K562 (cell line): ENCODE measurements around the gene MEI4.

Source experiments
- ZBTB7A ChIP-seq: IDR thresholded peaks from 2 replicates; pipeline ENCODE4 v1.6.1; 2011; ENCODE audit warnings: low read depth, mild to moderate bottlenecking, low read length, moderate library complexity, borderline replicate concordance; ENCODE audit not compliant: control insufficient read depth
- TF ChIP-seq, protein P1 (sequence below): IDR thresholded peaks from 2 replicates; pipeline ENCODE4 v1.6.1; 2016; ENCODE audit warnings: missing genetic modification characterization, missing compliant biosample characterization

- TF ChIP-seq, protein P1, sequence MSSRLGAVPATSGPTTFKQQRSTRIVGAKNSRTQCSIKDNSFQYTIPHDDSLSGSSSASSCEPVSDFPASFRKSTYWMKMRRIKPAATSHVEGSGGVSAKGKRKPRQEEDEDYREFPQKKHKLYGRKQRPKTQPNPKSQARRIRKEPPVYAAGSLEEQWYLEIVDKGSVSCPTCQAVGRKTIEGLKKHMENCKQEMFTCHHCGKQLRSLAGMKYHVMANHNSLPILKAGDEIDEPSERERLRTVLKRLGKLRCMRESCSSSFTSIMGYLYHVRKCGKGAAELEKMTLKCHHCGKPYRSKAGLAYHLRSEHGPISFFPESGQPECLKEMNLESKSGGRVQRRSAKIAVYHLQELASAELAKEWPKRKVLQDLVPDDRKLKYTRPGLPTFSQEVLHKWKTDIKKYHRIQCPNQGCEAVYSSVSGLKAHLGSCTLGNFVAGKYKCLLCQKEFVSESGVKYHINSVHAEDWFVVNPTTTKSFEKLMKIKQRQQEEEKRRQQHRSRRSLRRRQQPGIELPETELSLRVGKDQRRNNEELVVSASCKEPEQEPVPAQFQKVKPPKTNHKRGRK (tag) = no peak
- TF ChIP-seq ZBTB7A = no peak
These were observed 226.7 kb downstream of the MEI4 start for GRCh38 chr6:77879527-77879926.
